ENCODE results near the gene DYNLT1. TPM values are rescaled to one million over a fixed set of nuclear protein-coding genes. Genes with fewer than 3 reads are reported as not detected.
"Not testable (repeated sequence)": the region's sequence is repeated elsewhere in the genome, so short reads cannot be mapped to it uniquely, and the experiment has no call there.

DYNLT1 gene
- polyA plus RNA-seq, 2 of the 4 experiments (the other 2 are of a cell fraction), result 130 to 174 TPM

DNA sequence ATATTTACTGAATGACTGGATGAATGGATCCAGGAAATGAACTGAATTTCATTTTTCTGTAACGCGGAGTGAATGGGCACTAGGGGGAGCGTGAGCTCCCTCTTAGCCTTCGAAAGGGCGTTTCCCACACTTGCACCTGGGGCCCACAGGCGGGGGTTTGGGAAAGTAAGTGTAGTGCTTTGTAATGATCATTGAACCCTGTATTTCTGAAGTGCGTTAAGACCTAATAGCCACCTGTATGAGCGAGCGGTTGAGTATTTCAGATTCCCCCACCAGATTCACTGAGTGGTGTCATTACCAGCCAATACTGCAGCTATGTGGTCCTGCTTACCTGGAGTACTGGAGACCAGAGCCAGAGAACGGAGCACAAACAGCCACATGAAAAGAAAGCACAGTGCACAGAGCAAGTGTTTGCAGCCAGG is 15.8 kb upstream of the DYNLT1 start:
- peaks cover 16% of the 10 kb centered on the region for H3K4me1 ChIP-seq
- H3K4me3 ChIP-seq, result no peak overlapping the region
- ATAC-seq, result peak; percentile 74 to 86
- no peak for FAIRE-seq
- peak; percentile 32 to 54 for DNase-seq (ENCODE audit: low read depth in 1 of 2, low spot score in 1 of 2)
- no peaks in the 10 kb centered on the region for H3K9me3 ChIP-seq
- H3K27ac ChIP-seq, result no peak overlapping the region
- TF ChIP-seq, protein P1, sequence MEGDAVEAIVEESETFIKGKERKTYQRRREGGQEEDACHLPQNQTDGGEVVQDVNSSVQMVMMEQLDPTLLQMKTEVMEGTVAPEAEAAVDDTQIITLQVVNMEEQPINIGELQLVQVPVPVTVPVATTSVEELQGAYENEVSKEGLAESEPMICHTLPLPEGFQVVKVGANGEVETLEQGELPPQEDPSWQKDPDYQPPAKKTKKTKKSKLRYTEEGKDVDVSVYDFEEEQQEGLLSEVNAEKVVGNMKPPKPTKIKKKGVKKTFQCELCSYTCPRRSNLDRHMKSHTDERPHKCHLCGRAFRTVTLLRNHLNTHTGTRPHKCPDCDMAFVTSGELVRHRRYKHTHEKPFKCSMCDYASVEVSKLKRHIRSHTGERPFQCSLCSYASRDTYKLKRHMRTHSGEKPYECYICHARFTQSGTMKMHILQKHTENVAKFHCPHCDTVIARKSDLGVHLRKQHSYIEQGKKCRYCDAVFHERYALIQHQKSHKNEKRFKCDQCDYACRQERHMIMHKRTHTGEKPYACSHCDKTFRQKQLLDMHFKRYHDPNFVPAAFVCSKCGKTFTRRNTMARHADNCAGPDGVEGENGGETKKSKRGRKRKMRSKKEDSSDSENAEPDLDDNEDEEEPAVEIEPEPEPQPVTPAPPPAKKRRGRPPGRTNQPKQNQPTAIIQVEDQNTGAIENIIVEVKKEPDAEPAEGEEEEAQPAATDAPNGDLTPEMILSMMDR (IDR thresholded peaks at IDR 0.05), result peak; percentile 54
- no peak for TF ChIP-seq POLR2A (IDR thresholded peaks at IDR 0.05; ENCODE audit: low read length)
- TF ChIP-seq EP300 (IDR thresholded peaks at IDR 0.05), result no peak
- no peak for TF ChIP-seq NFE2L2 (conservative IDR thresholded peaks at IDR 0.05; ENCODE audit: low read length)
- TF ChIP-seq ZC3H11A (IDR thresholded peaks at IDR 0.05), result no peak
- TF ChIP-seq JUN (IDR thresholded peaks at IDR 0.05), result no peak
- no peak for TF ChIP-seq RCOR1 (IDR thresholded peaks at IDR 0.05; ENCODE audit: low read depth, low read length)
- TF ChIP-seq, protein P2, sequence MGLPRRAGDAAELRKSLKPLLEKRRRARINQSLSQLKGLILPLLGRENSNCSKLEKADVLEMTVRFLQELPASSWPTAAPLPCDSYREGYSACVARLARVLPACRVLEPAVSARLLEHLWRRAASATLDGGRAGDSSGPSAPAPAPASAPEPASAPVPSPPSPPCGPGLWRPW (IDR thresholded peaks at IDR 0.05), result no peak
- peak; percentile 45 to 55; a peak in 4 of 5 replicates for TF ChIP-seq RAD21 (conservative IDR thresholded peaks at IDR 0.05 in 1 of 2, IDR thresholded peaks at IDR 0.05 in 1 of 2)
- TF ChIP-seq SMC3 (IDR thresholded peaks at IDR 0.05), result peak; percentile 54
- no peak for TF ChIP-seq FOSL2 (IDR thresholded peaks at IDR 0.05)
- TF ChIP-seq FOSL2 (CRISPR knock-in tag; IDR thresholded peaks at IDR 0.05), result no peak
- TF ChIP-seq FOXS1 (CRISPR knock-in tag; IDR thresholded peaks at IDR 0.05), result no peak
- no peak for TF ChIP-seq HOXB13 (CRISPR knock-in tag; IDR thresholded peaks at IDR 0.05; ENCODE audit: low read depth)
- TF ChIP-seq JUNB (IDR thresholded peaks at IDR 0.05), result no peak
- no peak for TF ChIP-seq HDAC2 (IDR thresholded peaks at IDR 0.05)
- no peak for TF ChIP-seq CEBPB (IDR thresholded peaks at IDR 0.05)
- no peak for TF ChIP-seq HOXB5 (CRISPR knock-in tag; IDR thresholded peaks at IDR 0.05)
- TF ChIP-seq KDM5A (IDR thresholded peaks at IDR 0.05), result no peak
- H3K4me2 ChIP-seq, result 0 out of 3 replicates have a peak overlapping the region, but pooled peaks have one; percentile 3
- ChIA-PET POLR2A (no interaction called here), CTCF (interaction anchor here (1.0 to 3.0 kb wide), 7 partner anchors 9 to 447 kb away, joined by 3 to 8 read pairs (median 5); partner anchors contain the start of gene SYTL3)
- WGBS (ENCODE audit: missing lambda C conversion rate), result 30% methylated on average over 10 of the region's 10 CpGs

DNA sequence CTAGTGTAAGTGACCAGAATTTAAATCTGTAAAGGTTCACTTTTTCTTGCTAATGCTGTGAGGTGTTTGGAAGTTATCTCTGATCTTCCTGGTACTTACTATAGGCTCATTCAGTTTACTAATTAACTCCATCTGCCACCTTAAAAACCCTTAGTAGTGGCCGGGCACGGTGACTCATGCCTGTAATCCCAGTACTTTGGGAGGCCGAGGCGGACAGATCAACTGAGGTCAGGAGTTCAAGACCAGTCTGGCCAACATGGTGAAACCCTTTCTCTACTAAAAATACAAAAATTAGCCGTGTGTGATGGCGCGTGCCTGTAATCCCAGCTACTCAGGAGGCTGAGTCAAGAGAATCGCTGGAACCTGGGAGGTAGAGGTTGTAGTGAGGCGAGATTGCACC is 12.4 kb upstream of the DYNLT1 start:
- ATAC-seq, H3K9me3 ChIP-seq, H3K4me3 ChIP-seq, POLR2A ChIA-PET, H3K27ac ChIP-seq, FAIRE-seq: not testable (repeated sequence)
- peak overlapping the region; percentile 51 for H3K4me2 ChIP-seq
- H3K4me1 ChIP-seq, result peaks cover 26% of the 10 kb centered on the region
- CTCF ChIA-PET, result interaction anchor here (0.7 kb wide), 1 partner anchor 34 kb away, joined by 3 read pairs; no protein-coding TSS in a partner anchor
- peak in 1 of 2 experiments; percentile 14 for DNase-seq (ENCODE audit: low read depth in 1 of 2, low spot score in 1 of 2)
- WGBS (ENCODE audit: missing lambda C conversion rate), result 17% methylated on average over 9 of the region's 9 CpGs

DNA sequence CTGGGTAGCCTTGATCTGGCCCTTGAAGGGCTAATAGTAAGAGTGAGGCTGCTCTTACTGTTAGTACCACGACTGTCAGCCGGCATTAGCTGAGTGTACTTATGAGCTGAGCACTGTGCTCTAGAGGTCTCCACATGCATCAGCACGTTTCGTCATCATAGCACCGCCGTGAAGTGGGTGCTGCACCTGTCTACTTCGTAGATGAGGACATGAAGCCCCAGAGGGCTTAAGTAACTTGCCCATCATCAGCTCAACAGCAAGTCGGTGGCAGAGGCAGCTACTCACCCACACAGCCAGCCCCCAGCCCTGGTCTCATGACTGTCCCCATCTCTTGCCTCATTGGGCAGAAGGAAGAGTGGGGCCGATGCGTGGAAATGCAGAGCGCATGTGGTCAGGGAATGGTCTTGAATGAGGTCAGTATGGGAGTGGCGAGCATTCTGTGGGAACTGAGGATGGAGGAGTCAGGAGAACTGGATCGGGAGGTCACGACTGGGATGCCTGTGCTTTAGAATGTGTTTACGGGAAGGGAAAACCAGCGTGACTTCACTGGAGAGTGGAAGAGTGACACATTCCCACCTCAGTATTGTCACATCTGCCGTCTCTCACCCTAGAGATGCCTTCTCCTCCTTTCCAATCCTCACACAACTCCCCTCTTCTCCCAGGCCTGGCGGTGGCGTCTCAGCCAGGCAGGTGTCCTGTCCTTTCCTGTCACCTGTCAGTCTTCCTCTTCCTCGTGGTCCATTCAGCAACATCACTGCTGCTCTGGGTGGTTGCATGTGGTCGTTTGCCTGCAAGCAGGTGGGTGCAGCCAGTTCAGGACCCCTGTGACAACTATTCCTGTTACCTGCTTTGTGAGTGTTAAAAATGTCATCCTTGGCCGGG is 11.3 kb upstream of the DYNLT1 start:
- no peaks in the 10 kb centered on the region for H3K9me3 ChIP-seq
- FAIRE-seq, result no peak
- 0 out of 3 replicates have a peak overlapping the region, but pooled peaks have one; percentile 2 for H3K4me2 ChIP-seq
- H3K4me3 ChIP-seq, result no peak overlapping the region
- 84% methylated on average over 20 of the region's 22 CpGs for WGBS (ENCODE audit: missing lambda C conversion rate)
- CTCF ChIA-PET, result no interaction called here
- no peak for TF ChIP-seq KDM1A (IDR thresholded peaks at IDR 0.05; ENCODE audit: low read depth)
- TF ChIP-seq CEBPB (IDR thresholded peaks at IDR 0.05), result 0 out of 4 replicates have a peak, but pooled peaks of 1 of the 2 experiments have one; percentile 2
- ATAC-seq, result peak; percentile 39 to 51; a peak in 3 of 6 replicates
- peak overlapping the region in 1 of 2 experiments; percentile 19; a peak in 1 of 6 replicates for H3K27ac ChIP-seq
- peaks cover 26% of the 10 kb centered on the region for H3K4me1 ChIP-seq
- POLR2A ChIA-PET, result no interaction called here
- no peak for DNase-seq (ENCODE audit: low read depth in 1 of 2, low spot score in 1 of 2)

Data from A549 (cell line).